GM12873 (cell line): ENCODE data around the gene C9orf78.

ENCODE experiments used
- TF ChIP-seq, protein P1 (sequence below): IDR thresholded peaks from 2 replicates; pipeline ENCODE4 v1.5.1; 2012; ENCODE audit warnings: low read depth, mild to moderate bottlenecking, moderate library complexity, low read length, control low read depth; ENCODE audit not compliant: insufficient read depth; ENCODE audit errors: missing control alignments

Gene C9orf78

GRCh38 chr9:129801504-129801903, 33.6 kb downstream of the C9orf78 start:
- TF ChIP-seq, protein P1, sequence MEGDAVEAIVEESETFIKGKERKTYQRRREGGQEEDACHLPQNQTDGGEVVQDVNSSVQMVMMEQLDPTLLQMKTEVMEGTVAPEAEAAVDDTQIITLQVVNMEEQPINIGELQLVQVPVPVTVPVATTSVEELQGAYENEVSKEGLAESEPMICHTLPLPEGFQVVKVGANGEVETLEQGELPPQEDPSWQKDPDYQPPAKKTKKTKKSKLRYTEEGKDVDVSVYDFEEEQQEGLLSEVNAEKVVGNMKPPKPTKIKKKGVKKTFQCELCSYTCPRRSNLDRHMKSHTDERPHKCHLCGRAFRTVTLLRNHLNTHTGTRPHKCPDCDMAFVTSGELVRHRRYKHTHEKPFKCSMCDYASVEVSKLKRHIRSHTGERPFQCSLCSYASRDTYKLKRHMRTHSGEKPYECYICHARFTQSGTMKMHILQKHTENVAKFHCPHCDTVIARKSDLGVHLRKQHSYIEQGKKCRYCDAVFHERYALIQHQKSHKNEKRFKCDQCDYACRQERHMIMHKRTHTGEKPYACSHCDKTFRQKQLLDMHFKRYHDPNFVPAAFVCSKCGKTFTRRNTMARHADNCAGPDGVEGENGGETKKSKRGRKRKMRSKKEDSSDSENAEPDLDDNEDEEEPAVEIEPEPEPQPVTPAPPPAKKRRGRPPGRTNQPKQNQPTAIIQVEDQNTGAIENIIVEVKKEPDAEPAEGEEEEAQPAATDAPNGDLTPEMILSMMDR, result no peak

DNA sequence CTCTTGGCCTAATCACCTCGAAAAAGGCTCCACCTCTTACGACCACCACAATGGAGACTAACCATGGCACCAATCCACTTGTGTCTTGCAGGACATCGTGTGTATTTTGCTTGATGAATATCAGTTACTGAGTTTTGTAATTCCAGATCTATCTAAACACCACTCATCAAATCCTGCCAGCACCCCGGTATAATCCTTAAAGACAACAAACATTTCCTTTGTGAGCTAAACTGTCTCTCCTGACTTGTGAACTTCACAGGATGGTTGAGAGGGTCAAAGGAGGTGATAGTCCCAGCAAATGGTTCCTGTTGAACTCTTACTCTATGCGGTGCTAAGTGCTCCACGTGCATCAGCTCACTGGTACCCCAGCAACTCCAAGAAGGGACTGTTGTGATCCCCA, 36.1 kb downstream of the C9orf78 start:
- TF ChIP-seq, protein P1, result no peak

GRCh38 chr9:129794549-129794948, 40.5 kb downstream of the C9orf78 start:
- TF ChIP-seq, protein P1, result no peak

DNA sequence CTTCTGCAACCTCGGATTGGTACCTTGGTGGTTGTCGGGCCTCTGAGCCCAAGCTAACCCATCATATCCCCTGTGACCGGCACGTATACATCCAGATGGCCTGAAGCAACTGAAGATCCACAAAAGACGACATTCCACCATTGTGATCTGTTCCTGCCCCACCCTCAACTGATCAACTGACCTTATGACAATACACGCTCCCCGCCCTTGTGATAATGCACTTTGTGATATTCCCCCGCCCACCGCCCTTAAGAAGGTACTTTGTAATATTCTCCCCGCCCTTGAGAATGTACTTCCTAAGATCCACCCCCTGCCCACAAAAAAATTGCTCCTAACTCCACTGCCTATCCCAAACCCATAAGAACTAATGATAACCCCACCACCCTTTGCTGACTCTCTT, 48.6 kb downstream of the C9orf78 start:
- TF ChIP-seq, protein P1, result no peak

GRCh38 chr9:129785866-129786265, 49.2 kb downstream of the C9orf78 start:
- TF ChIP-seq, protein P1, result no peak

DNA sequence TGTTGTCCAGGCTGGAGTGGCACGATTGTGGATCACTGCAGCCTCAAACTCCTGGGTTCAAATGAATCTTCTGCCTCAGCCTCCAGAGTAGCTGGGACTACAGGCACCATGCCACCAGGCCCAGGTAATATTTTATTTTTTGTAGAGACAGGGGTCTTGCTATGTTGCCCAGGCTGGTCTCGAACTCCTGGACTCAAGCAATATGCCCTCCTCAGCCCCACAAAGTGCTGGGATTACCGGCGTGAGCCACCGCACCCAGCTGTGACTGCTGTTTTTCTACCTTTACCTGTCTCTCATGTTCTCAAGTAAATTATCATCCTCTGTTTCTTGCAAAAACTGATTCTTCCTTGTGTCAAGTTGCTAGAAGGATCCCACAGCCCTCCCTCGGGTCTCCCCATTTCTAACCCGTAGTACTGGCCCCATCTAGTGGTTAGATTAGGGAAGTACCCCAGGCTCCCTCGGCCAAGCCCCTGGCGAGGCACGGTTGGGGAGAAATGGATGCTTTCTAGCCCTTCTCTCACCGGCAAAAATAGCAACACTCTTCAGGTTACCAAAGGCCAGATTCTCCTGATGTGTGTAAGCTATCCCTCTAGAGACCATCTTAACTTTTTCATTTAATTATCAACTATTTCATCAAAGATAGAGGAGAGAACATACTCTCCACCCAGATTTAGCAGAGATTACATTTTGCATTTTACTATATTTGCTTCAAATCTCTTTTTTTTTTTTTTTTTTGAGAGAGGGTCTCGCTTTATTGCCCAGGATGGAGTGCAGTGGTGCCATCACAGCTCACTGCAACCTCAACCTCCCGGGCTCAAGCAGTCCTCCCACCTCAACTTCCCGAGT, 51.3 kb downstream of the C9orf78 start:
- TF ChIP-seq, protein P1, result peak; percentile 88

DNA sequence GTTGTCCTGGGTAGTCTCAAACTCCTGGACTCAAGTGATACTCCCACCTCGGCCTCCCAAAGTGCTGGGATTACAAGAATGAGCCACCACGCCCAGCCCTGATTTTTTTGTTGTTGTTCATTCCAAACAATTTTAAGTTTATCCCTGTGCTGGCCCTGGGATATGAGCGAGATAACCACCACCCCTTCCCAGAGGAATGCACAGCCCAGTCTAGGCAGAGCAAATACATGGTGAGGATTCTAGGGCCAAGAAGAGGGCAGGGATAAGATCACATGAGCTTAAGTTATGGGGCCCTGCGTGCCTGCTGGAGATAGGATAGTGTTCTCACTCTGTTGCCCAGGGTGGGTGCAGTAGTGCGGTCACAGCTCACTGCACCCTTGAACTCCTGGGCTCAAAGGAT, 53.1 kb downstream of the C9orf78 start:
- TF ChIP-seq, protein P1, result no peak
